ENCODE data around the gene GPR108.

DNA sequence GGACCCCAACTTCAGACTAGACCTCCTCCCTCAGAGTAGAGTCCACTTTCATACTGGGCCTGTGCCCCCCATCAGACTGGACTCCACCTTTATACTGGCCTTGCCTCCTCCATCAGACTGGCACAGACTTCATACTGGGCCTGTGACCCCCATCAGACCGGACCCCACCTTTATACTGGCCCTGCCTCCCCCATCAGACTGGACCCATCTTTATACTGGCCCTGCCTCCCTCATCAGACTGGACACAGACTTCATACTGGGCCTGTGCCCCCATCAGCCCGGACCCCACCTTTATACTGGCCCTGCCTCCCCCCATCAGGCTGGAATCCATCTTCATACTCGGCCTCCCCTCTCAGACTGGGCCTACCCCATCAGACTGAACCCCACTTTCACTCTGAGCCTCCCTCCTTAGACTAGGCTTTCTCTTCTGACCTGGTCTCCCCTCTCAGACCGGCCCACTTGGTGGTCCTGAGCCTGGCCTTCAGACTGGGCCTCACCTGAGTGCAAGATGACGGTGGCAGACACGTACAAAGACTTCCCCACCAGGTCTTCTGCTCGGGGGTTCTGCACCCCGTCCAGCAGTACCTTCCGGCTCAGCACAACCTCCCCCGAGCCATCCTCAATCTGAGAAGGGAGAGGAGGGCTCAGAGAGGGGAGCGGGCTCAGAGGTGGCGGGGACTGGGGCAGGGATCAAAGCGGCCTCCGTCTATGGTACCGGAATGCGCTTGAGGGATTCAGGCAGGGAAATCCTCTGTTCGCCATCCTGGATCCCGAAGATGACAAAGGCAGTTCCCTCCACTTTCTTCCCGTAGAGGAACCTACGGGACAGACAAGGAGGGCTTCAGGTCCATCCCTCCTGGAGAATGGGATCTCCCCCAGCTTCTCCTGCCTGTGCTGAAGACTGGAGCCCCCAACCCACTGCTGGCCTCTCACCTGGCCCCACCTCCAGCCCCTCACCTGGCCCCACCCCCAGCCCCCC lies 24.4 kb downstream of the GPR108 start:
- TF ChIP-seq, protein P1, sequence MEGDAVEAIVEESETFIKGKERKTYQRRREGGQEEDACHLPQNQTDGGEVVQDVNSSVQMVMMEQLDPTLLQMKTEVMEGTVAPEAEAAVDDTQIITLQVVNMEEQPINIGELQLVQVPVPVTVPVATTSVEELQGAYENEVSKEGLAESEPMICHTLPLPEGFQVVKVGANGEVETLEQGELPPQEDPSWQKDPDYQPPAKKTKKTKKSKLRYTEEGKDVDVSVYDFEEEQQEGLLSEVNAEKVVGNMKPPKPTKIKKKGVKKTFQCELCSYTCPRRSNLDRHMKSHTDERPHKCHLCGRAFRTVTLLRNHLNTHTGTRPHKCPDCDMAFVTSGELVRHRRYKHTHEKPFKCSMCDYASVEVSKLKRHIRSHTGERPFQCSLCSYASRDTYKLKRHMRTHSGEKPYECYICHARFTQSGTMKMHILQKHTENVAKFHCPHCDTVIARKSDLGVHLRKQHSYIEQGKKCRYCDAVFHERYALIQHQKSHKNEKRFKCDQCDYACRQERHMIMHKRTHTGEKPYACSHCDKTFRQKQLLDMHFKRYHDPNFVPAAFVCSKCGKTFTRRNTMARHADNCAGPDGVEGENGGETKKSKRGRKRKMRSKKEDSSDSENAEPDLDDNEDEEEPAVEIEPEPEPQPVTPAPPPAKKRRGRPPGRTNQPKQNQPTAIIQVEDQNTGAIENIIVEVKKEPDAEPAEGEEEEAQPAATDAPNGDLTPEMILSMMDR (conservative IDR thresholded peaks at IDR 0.05; ENCODE audit: low read length) = no peak
- TF ChIP-seq EZH2phosphoT487 (IDR thresholded peaks at IDR 0.05; ENCODE audit: borderline replicate concordance, low read depth, low read length) = no peak
